ENCODE measurements around the gene CBR1.

GRCh38 chr21:36030581-36031189, 39.1 kb upstream of the CBR1 start:
- TF ChIP-seq EZH2 (IDR thresholded peaks at IDR 0.05) (no peak), POLR2AphosphoS5 (IDR thresholded peaks at IDR 0.05; ENCODE audit: borderline replicate concordance, low read depth, low read length) (no peak)
